Fibroblast of the conjunctiva (primary cell): ENCODE measurements around the gene GABARAPL1.
"Not testable (repeated sequence)": the region's sequence is repeated elsewhere in the genome, so short reads cannot be mapped to it uniquely, and the experiment has no call there.

Source experiments
- DNase-seq: peaks from one replicate; pipeline ENCODE4 v3.0.0-alpha.2; 2010; ENCODE audit warnings: low read depth

The GABARAPL1 gene

GRCh38 chr12:10197879-10198278 is 14.8 kb upstream of the GABARAPL1 start:
- DNase-seq, result no peak

- not testable (repeated sequence) for DNase-seq
These were observed 8.2 kb upstream of the GABARAPL1 start for GRCh38 chr12:10204495-10204894.

- no peak for DNase-seq
These were observed 7.4 kb upstream of the GABARAPL1 start for GRCh38 chr12:10205220-10205807.

GRCh38 chr12:10207136-10207535 is 5.5 kb upstream of the GABARAPL1 start:
- DNase-seq, result no peak

GRCh38 chr12:10210225-10210624 is 2.5 kb upstream of the GABARAPL1 start:
- no peak for DNase-seq

- no peak for DNase-seq
These were observed 1.4 kb upstream of the GABARAPL1 start for GRCh38 chr12:10211101-10211939.

GRCh38 chr12:10211940-10212738 is 538 bp upstream of the GABARAPL1 start:
- DNase-seq, result peak; percentile 95

GRCh38 chr12:10213168-10214135 is 775 bp downstream of the GABARAPL1 start:
- peak; percentile 68 for DNase-seq

- no peak for DNase-seq
These were observed 1.6 kb downstream of the GABARAPL1 start for GRCh38 chr12:10214136-10214894.

GRCh38 chr12:10214895-10215267 is 2.2 kb downstream of the GABARAPL1 start:
- no peak for DNase-seq

- no peak for DNase-seq
These were observed 2.8 kb downstream of the GABARAPL1 start for GRCh38 chr12:10215436-10215835.

GRCh38 chr12:10215946-10216345 is 3.3 kb downstream of the GABARAPL1 start:
- DNase-seq, result not testable (repeated sequence)

- no peak for DNase-seq
These were observed 5.3 kb downstream of the GABARAPL1 start for GRCh38 chr12:10218021-10218420.

- peak; percentile 47 for DNase-seq
These were observed 7.9 kb downstream of the GABARAPL1 start for GRCh38 chr12:10220398-10221077.

GRCh38 chr12:10221846-10222245 is 9.2 kb downstream of the GABARAPL1 start:
- DNase-seq, result no peak

- no peak for DNase-seq
These were observed 10.5 kb downstream of the GABARAPL1 start for GRCh38 chr12:10223208-10223607.

- DNase-seq, result not testable (repeated sequence)
These were observed 12.7 kb downstream of the GABARAPL1 start for GRCh38 chr12:10225426-10225825.

- no peak for DNase-seq
These were observed 13.4 kb downstream of the GABARAPL1 start for GRCh38 chr12:10226086-10226485.

- no peak for DNase-seq
These were observed 14.1 kb downstream of the GABARAPL1 start for GRCh38 chr12:10226731-10227130.

- no peak for DNase-seq
These were observed 15.0 kb downstream of the GABARAPL1 start for GRCh38 chr12:10227648-10228047.
